ENCODE measurements around the gene RILPL1. TPM values are rescaled to one million over a fixed set of nuclear protein-coding genes. Genes with fewer than 3 reads are reported as not detected.

RILPL1 gene
- total and polyA plus RNA-seq, 9 of the 15 experiments (the other 6 are each of a cell fraction or from before 2014, with no cell fraction given): 0.25 to 10.6 (median 8.6) TPM

- TF ChIP-seq, protein P1, sequence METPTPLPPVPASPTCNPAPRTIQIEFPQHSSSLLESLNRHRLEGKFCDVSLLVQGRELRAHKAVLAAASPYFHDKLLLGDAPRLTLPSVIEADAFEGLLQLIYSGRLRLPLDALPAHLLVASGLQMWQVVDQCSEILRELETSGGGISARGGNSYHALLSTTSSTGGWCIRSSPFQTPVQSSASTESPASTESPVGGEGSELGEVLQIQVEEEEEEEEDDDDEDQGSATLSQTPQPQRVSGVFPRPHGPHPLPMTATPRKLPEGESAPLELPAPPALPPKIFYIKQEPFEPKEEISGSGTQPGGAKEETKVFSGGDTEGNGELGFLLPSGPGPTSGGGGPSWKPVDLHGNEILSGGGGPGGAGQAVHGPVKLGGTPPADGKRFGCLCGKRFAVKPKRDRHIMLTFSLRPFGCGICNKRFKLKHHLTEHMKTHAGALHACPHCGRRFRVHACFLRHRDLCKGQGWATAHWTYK (CRISPR knock-in tag; IDR thresholded peaks at IDR 0.05): no peak
- TF ChIP-seq ZNF12 (CRISPR knock-in tag; IDR thresholded peaks at IDR 0.05) (no peak), ILK (tag; IDR thresholded peaks at IDR 0.05; ENCODE audit: borderline replicate concordance, low read depth) (no peak), ZNF239 (CRISPR knock-in tag; IDR thresholded peaks at IDR 0.05) (no peak), HBP1 (CRISPR knock-in tag; IDR thresholded peaks at IDR 0.05) (no peak), SAP30 (IDR thresholded peaks at IDR 0.05; ENCODE audit: borderline replicate concordance, insufficient read depth, low read depth, low read length, poor library complexity, severe bottlenecking) (peak; percentile 55), RHOXF2B (CRISPR knock-in tag; conservative IDR thresholded peaks at IDR 0.05) (no peak), ZNF398 (CRISPR knock-in tag; IDR thresholded peaks at IDR 0.05) (no peak), ARID1B (IDR thresholded peaks at IDR 0.05) (no peak), CHD1 (IDR thresholded peaks at IDR 0.05; ENCODE audit: low read length) (peak; percentile 68), SREBF1 (IDR thresholded peaks at IDR 0.05; ENCODE audit: borderline replicate concordance, low read depth, low read length) (no peak), DNMT1 (IDR thresholded peaks at IDR 0.05) (no peak), FOXM1 (IDR thresholded peaks at IDR 0.05; ENCODE audit: low read depth) (peak; percentile 9; the same call in 1 of the 2 replicates), FOXM1 (CRISPR knock-in tag; IDR thresholded peaks at IDR 0.05; ENCODE audit: low read depth) (peak; percentile 53; the same call in 1 of the 2 replicates), FOXJ2 (tag; IDR thresholded peaks at IDR 0.05) (no peak), SMAD1 (IDR thresholded peaks at IDR 0.05; ENCODE audit: low read depth, low read length, partially characterized antibody) (no peak), ZNF830 (CRISPR knock-in tag; IDR thresholded peaks at IDR 0.05) (no peak), FOXA1 (IDR thresholded peaks at IDR 0.05; ENCODE audit: borderline replicate concordance) (no peak), ELF4 (CRISPR knock-in tag; IDR thresholded peaks at IDR 0.05) (no peak), POLR3A (IDR thresholded peaks at IDR 0.05; ENCODE audit: borderline replicate concordance, extremely low read depth, insufficient read depth, insufficient read length) (no peak), ZNF584 (CRISPR knock-in tag; IDR thresholded peaks at IDR 0.05; ENCODE audit: low read depth) (no peak)
- TF ChIP-seq, protein P2, sequence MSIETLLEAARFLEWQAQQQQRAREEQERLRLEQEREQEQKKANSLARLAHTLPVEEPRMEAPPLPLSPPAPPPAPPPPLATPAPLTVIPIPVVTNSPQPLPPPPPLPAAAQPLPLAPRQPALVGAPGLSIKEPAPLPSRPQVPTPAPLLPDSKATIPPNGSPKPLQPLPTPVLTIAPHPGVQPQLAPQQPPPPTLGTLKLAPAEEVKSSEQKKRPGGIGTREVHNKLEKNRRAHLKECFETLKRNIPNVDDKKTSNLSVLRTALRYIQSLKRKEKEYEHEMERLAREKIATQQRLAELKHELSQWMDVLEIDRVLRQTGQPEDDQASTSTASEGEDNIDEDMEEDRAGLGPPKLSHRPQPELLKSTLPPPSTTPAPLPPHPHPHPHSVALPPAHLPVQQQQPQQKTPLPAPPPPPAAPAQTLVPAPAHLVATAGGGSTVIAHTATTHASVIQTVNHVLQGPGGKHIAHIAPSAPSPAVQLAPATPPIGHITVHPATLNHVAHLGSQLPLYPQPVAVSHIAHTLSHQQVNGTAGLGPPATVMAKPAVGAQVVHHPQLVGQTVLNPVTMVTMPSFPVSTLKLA (conservative IDR thresholded peaks at IDR 0.05): peak; percentile 52 to 73
Observed at GRCh38 chr12:123532808-123533649, 490 bp downstream of the RILPL1 start (continued).

Measured in K562 (cell line).